Endometrium (tissue), 2 donors: ENCODE measurements around the gene PDE11A.

ENCODE experiments used
- FAIRE-seq: peaks from 2 replicates; lab custom pipeline; 2012; peaks lifted over from hg19 to GRCh38; lab: Jason Lieb, UNC
- donor health status: control.
- donor health status: control.

Gene PDE11A

DNA sequence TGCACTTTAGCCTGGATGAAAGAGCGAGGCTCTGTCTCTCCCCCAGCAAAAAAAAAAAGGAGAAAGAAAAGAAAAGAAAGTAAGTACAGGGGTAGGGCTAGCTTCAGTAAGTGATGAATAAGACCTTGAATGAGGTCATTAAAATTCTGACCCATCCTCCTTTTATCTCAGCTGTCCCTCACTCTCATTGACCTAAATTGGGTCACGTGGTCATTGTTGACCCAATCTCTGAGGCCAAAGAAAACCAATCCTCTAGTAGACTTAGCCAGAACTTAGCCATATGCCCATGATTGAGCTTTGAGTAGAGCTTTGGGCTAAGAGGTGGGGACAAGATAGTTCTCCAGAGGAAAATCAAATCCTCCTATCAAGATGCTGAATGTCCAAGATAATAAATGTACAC is 149.3 kb downstream of the PDE11A start:
- FAIRE-seq, result no peak

DNA sequence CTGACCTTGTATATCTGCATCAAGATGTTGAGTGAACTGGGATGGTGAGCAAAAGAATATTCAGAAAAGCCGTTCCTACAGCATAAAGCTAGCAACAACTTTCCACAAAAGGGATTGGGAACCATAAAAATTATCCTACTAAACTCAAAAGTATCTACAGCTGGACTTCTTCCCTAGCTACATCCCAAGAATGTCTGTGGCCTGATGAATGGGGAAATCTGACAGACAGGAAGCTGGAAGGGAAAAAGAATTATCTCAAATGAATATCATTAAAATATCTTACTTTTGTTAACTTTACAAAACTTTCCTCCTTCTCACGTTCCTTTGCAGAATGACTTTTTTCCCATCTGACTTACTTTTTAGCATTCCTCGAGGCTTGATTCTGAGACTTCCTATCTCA is 150.9 kb downstream of the PDE11A start:
- FAIRE-seq, result no peak

DNA sequence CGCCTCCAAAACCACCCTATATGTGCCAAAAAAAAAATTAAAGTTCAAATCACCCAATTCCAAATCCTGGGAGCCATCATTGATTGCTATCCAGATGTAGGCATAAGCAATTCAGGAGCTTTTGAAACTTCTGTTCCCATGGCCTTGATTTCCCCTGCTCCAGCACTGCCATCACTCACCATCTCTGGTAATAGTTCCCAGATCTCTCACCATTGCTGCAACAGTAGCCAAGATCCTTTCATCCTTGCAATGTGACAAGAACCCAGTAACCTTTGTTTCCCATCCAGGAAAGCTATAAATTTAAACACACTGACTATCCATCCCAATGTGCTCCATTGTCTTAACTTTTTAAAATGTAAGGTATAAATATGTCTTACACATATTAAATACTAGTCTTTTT is 155.4 kb downstream of the PDE11A start:
- FAIRE-seq, result no peak

DNA sequence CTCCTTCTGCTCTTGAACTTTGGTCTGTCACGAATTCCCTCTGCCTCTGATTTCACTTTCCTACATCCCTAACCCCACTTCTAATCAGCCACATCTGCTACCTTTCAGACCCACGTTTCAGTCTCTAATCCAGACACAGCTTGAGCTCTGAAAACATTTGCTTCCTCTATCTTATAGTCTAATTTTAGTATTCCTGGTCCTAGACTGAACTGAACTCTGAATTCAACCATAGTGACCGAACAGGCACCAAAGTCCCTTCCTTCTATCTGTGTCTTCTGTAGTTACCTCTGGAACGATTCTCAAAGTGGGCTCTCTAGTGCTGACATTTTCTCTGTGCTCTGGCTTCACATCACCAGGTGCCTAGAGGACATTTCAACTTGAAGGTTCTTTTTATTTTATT is 156.2 kb downstream of the PDE11A start:
- no peak for FAIRE-seq

DNA sequence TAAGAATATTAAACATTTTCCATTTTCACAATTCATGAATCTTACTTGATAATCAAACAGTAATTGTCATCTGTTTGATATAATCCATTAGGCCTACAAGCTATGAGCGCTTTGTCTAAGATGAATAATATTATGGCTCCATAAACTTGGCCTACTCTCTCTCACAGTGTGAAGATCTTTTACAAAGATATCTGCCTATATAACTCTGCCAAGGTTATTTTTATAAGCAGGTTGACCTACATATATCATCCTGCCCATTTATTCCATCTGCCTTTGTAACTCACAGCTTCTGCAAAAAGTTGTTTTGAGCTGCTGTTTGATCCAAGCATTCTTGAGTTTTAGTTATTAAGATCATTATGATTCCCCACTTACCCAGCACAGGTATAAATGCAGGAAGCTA is 158.3 kb downstream of the PDE11A start:
- FAIRE-seq, result no peak

DNA sequence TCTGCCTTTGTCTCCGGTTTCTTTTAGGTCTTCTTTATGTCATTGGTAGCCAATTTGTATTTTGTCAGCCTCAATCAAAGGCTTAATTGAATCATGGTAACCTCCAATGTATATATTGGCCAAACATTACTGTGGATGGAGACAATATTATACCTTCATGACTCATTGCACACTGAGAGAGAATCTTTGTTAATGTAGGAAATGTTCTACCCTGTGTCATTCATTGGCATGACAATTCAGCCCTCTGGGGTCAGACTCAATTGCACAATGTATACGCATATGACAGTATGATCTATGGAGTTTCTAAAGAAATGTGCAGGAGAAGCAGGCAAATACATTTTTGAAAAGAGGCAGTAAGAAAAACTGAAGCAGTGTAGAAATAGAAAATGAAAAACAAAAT is 162.6 kb downstream of the PDE11A start:
- FAIRE-seq, result no peak

DNA sequence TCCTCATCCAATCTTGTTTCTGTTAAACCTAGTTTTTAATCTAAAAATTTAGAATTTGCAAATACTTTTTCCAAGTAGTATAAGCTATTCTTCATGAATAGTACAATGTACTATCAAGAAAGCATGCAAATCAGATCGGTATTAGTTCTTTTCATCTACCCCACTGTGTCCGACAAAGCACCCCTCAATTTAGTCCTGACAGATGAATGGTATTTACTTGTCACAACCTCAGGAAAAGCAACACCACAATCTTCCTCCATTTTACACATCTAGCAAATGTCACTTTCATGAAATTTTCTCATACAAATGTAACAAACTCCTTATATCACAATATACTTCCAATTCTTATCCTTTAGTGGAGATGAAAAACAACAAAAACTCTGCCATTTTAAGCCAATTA is 163.8 kb downstream of the PDE11A start:
- no peak for FAIRE-seq

DNA sequence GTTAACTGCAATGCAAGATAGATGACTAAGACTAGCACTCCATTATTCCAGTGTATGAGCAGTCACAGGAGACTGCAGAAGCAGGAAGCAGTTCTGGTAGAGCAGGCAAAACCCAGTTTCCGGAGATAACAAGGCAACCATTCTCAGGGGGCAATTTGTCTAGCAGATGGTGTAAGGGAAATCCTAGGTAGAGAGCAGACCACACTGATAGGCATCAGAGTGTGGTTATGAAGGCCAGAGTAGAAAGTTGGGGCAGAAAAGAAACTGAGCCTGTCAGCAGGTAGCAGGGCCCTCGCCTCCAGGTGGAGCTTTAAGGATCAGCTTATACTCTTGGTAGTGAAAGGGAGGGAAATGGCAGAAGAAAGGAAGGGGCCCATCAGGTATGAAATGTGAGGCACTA is 164.4 kb downstream of the PDE11A start:
- FAIRE-seq, result no peak

DNA sequence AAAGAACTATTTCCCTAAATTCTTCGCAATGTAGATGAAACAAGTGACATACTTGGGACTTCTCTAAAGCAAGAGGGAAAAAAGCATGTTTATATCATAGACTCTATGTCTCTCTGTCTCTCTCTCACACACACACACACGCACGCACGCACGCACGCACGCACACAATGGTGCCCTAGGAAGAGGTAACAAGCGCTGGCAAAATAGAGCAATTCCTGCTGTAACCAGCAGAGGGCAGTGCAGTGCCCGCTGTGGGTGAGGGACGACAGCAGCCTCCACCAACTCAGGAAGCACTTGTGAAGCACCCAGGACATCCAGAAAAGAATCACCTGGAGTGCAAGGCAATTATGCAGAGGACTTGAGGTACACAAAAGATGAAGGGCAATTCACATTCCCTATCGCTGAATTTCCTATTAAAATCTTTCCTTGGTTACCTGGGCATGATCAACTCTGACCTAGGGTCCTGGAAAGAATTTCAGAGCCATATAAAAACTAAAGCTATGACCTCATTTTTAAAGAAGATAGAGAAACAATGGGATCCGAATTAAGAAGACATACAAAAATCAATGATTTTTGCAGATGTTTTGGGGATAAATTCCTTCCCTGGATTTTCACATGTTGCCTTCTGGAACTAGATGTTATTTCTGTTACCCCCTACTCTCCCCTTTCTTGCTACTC is 166.4 kb downstream of the PDE11A start:
- no peak for FAIRE-seq

DNA sequence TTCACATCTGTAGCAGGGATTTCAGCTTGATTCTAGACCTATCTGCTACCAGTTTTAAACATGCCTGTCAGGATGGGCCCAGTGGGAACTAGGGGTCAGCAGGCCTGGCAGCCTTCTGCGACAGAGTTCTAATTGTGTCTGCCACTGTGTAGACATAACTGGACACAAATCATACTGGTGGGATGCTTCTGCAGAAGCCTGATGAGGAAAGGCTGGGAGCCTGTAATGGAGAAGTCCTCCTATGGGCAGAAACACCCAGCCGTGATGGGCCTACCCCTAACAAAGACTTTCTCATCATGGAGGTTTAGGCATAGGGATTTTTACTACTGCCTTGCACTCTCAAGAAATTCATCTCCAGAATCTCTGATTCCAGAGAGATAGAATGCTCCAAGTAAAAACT is 166.9 kb downstream of the PDE11A start:
- FAIRE-seq, result no peak

DNA sequence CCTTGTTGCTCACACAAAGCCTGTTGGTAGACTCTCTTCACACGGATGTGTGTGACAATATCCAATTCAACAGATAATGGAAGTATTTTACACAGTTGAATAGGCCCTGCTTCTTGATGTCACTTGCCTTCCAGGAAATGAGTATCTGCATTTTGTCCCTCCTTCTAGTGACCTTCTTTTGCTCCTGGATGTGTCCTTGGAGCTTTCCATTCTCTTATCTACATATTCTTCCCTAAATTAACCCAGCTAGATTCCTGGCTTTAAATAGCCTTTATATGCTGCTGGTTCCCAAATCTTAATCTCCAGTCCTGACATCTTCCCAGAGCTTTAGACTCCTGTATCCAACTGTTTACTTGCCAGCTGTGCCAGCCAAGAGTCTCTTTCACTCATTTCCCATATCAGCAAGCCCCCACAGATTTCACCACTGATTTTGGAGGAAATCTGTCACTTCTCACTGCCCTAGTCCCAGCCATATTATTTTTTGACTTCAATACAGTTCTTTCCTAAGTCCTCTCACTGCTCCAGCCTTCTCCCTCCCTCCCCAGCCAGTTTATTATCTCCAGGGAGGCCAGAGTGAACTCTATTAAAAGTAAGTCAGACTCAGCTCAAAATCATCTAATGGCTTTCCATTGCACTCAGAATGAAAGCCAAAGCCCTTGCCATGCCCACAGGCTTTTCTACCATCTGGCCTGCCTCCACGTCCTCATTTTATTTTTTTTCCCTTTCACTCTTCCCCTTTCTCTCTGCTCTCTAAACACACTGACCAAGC is 170.0 kb downstream of the PDE11A start:
- FAIRE-seq, result no peak

DNA sequence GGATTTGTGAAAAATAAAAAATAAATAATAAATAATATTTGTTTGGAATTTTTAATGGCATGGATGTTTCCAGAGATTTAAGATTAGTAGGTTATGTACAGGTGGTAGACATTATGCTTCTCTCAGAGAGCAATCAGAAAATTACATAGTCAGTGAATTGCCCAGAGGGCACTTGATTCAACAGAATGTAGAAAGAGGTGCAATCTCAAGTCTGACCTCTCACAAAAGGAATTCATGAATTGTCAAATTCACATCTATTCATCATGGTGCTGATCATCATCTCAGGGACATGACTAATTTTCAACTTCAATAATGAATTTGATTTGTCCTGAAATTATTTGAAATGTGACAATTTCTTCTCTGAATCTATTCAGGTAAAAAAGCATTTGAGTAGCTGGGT is 172.5 kb downstream of the PDE11A start:
- no peak for FAIRE-seq

DNA sequence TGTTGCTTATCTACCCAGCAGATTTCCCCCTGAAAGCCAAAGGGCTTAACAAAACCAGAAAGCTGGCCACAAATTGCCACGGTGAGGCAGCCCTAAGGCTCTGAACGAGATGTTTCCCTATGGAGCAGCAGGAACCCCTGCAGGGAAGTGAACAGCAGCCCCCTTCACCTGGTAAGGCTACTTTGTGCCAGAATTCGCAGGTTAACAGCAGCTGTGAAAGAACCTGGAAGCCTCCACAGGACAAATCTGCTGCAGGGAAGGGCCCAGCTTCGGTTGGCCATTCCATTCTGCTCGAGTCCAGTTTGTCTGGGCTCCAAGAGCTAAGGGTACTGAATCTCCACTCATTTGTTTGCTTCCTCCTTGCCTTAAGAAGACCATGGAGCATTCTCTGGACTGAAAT is 175.3 kb downstream of the PDE11A start:
- no peak for FAIRE-seq

DNA sequence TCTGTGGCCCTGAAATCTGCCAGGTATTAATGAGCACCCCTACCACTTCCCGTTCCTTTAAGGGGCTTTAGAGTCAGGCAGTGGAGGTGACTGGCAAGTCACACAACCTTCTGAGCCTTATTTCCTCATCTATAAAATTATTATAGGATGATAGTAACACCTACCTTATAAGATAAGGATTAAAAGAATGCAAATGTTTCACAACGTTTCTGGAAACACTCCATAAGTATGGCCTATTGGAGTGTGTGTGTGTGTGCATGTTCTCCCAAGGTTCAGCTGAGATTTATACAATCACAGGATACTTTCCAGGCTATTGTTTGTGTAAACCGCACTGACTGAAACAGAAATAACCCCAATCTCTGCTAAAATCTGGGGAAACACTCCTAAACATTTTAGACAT is 176.0 kb downstream of the PDE11A start:
- FAIRE-seq, result no peak

DNA sequence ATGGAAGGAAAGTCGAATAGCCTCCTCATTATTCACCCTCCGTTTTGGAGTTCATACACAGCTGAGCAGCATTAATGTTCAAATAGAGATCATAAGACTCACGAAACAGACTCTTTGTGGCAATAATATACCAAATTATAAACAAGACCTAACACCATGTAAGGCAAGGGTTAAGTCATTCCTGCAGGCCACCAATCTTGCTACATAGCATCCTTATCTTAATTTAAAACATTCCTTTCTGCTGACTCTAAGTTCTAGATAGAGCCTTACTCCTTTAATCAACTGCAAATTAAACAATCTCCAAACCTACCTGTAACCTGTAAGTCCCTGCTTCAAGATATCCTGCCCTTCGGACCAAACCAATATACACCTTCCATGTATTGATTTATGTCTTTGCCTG is 178.0 kb downstream of the PDE11A start:
- no peak for FAIRE-seq

DNA sequence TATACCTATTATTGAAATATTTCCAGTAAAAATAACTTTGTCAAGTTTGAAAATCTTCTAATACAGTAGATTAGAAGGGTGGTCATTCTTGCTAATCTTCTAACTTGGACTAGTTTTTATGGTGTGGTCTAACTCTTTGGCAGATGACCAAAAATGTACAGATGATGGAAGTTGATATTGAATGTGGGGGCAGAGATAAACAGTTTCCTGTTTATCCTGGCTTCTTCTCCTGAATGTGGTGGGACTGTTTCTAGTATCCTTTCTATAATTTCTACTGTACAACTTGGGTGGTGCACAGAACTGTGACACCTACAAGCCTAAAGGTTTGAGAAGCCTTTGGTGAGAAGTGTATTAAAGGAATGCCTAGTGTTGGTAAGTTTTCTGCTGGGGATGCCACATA is 178.7 kb downstream of the PDE11A start:
- no peak for FAIRE-seq

DNA sequence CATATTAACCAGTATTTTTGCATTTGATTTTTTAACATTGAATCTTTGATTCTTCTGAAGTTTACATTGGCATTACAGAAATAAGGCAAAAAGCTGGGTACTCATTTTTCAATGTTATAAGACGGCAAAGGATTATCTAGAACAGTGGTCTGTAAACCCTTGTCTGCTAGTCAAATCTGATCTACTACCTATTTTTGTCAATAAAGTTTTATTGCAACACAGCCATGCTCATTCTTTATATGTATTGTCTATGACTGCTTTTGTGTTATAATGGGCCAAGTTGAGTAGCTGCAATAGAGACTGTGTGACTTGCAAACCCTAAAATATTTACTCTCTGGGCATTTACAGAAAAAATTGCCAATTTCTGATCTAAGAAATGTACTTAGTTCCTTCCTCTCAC is 181.0 kb downstream of the PDE11A start:
- no peak for FAIRE-seq

DNA sequence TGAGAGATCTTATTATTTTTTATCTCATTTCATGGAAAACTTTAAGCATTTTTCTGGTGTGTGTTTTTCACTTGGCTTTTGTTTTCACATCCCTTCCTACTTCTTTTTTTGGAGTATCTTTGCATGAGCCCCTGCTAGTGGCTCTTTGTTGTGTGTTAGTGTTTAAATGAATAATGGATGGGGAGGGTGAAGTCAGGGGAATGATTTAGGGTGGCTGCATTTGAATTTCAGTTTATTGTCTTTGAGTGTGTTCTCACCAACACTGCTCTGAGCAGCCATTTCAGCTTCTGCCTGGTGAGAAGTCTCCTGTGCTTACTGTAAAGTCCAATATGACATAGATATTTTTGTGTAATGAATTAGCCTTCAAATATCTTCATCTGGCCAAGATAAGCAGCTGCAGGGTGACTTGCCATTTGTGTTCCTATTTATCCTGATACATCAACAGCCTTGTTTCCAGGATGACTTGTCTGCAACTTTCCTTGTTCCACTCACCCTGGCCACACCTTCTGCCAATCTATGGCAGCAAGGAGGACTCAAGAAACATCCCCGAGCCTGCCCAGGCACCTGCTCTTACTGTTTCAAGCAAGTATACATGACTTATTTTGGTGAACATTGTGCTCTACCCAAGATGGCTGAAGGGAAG is 182.6 kb downstream of the PDE11A start:
- no peak for FAIRE-seq

DNA sequence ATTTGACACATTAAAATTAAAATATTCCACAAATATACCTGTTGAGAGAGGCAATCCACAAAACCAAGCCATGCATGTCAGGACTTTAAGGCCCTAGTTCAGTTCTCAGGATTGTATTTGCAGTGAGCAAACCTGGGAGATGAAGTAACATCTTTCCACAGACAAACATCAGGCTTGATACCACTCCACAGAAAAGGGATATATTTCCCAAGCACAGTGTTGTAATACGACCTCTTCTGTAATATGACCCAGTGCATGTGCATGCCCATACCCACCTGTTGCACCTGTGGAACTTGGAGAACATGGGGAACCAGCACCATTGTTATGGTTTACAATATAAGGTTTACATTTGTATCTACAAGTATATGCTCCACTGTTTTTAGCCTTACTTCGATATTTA is 184.0 kb downstream of the PDE11A start:
- FAIRE-seq, result no peak

DNA sequence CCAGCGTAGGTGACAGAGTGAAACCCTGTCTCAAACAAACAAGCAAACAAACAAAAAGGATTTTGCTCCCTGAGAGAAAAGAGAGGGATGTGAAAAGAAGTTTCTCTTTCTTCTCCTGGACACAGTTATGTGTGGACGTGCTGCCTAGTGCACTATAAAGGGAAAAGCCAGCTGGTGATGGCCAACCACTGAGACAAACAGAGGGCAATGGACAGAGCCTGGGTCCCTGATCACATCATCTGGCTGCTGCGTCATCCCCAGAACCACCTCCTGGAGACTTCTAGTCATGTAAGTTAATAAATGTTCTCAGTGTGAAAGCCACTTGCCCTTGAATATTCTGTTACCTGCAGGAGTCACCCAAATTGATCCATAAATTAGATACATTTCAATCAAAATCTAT is 184.9 kb downstream of the PDE11A start:
- no peak for FAIRE-seq

DNA sequence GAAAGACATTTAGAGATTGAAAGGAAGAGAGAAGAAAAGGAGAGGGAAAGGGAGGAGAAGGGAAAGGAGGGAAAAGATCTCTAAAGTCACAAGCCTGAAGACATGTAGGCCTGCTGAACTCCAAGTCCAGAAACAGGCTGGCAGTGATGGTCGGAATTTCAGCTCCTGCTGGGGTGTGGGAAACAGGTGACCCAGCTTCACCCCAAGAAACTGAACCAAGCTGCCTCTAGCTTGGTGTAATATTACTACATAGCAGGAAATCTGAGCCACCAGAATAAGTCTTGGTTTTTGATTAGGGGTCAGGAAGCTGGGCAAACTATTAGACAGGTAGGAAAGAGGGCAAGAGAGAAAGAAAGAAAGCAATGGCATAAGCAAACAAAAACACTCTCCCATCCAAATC is 185.8 kb downstream of the PDE11A start:
- FAIRE-seq, result no peak

DNA sequence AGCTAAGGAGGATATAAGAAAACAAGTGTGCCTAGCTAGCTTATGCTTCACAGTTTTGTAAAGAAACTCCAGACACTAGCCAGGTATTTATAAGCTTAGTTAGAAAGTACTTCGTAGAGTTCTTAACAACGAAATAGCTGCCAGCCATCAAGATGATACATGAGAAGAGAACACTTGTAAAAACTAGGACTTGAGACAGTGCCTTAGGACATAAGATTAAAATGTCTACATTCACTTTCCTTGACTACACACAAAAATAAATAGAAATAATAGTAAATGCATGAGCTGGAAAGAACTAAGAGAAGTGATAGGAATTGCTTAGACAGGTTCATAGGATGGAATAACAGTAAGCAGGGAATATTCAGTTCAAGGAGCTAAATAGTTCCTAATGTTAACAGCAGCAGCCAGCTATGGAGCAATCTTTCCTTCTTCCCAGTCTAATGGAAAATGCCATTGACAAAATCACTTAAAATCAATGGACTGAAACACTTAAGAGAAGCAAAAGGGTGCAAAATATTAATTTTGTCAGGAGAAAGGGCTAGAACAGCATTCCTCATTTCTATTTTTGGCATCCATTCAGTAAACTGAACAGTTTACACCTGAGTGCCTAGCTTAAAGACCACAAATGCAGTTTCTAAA is 186.6 kb downstream of the PDE11A start:
- no peak for FAIRE-seq

DNA sequence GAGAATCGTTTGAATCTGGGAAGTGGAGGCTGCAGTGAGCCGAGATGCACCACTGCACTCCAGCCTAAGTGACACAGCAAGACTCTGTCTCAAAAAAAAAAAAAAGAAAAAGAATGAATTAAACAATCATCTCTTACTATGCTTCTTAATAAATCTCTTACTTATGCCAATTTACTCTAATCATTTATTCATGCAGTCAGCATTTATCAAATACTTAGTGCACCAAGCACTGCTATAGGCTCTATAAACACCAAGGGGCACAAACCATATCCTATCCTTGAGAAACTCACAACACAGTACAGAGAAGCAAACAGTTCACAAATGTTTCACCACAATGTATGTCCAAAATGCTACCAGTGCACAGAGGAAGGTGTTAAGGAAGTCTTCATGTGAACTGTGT is 189.4 kb downstream of the PDE11A start:
- FAIRE-seq, result no peak
